CD14-positive monocyte (primary cell): Measurements from ENCODE around the gene SIPA1L3. TPM values are rescaled to one million over a fixed set of nuclear protein-coding genes. Genes with fewer than 3 reads are reported as not detected.
A peak's percentile ranks its signal among the peaks of the same experiment; 100 is the strongest.

Experiments used
- DNase-seq, 3 donors: peaks; one replicate each; pipeline ENCODE4 v3.0.0-alpha.2; 2011 to 2022
- H2AFZ ChIP-seq: 2 replicates; pipeline ENCODE4 v1.6.0; 2012; ENCODE audit warnings: mild to moderate bottlenecking, low read depth, low read length, inconsistent platforms; ENCODE audit not compliant: insufficient read depth, poor library complexity, severe bottlenecking
- H3K27ac ChIP-seq, 2 donors: 1 replicate in 1 of 2; 2 replicates in 1 of 2; pipeline ENCODE4 v1.5.1; 2012 to 2013; ENCODE audit warnings: low read length in 2 of 2, control low read depth in 1 of 2, inconsistent platforms in 1 of 2, low read depth in 1 of 2, mild to moderate bottlenecking in 1 of 2
- H3K27me3 ChIP-seq, 2 donors: one replicate each; pipeline versions ENCODE4 v1.6.0 to v1.6.1; 2011 to 2013; ENCODE audit warnings: low read length in 2 of 2; ENCODE audit not compliant: control insufficient read depth in 2 of 2, insufficient read depth in 2 of 2
- H3K36me3 ChIP-seq, 2 donors: replicated peaks in 1 of 2; 1 replicate in 1 of 2; 2 replicates in 1 of 2; pipeline versions ENCODE4 v1.5.1 to v1.6.1; 2012 to 2013; ENCODE audit warnings: low read length in 2 of 2, control low read depth in 1 of 2, inconsistent platforms in 1 of 2, mild to moderate bottlenecking in 1 of 2; ENCODE audit not compliant: insufficient read depth in 2 of 2, control insufficient read depth in 1 of 2
- H3K4me1 ChIP-seq, 2 donors: 1 replicate in 1 of 2; 2 replicates in 1 of 2; pipeline versions ENCODE4 v1.5.1 to v1.6.1; 2012 to 2013; ENCODE audit warnings: low read length in 2 of 2, control low read depth in 1 of 2, inconsistent platforms in 1 of 2, mild to moderate bottlenecking in 1 of 2, moderate library complexity in 1 of 2; ENCODE audit not compliant: insufficient read depth in 2 of 2, control insufficient read depth in 1 of 2
- H3K4me2 ChIP-seq: replicated peaks from 2 replicates; pipeline ENCODE3; 2012; ENCODE audit warnings: low read length, moderate library complexity, mild to moderate bottlenecking; ENCODE audit not compliant: poor library complexity, severe bottlenecking; ENCODE audit errors: extremely low read depth
- H3K4me3 ChIP-seq, 3 experiments: fragments of 200-600 bp in 1 of 3; sonication (generic) in 1 of 3; replicated peaks in 1 of 3; 1 replicate in 2 of 3; 2 replicates in 1 of 3; pipeline ENCODE4 v1.5.1; 2011 to 2013; ENCODE audit warnings: low read length in 3 of 3, mild to moderate bottlenecking in 3 of 3, control low read depth in 2 of 3, low read depth in 2 of 3, inconsistent platforms in 1 of 3, moderate library complexity in 1 of 3
- H3K79me2 ChIP-seq: 2 replicates; pipeline ENCODE4 v1.6.0; 2012; ENCODE audit warnings: mild to moderate bottlenecking, control low read depth, inconsistent platforms, low read length, moderate library complexity; ENCODE audit not compliant: insufficient read depth
- H3K9ac ChIP-seq: 2 replicates; pipeline ENCODE4 v1.6.0; 2017; ENCODE audit warnings: low read length, mild to moderate bottlenecking; ENCODE audit not compliant: insufficient read depth, poor library complexity, severe bottlenecking
- H3K9me3 ChIP-seq, 2 donors: replicated peaks in 1 of 2; 1 replicate in 1 of 2; 2 replicates in 1 of 2; pipeline versions ENCODE4 v1.5.1 to v1.6.1; 2012 to 2013; ENCODE audit warnings: low read length in 2 of 2, control low read depth in 1 of 2; ENCODE audit not compliant: control insufficient read depth in 1 of 2, insufficient read depth in 1 of 2
- H4K20me1 ChIP-seq: 2 replicates; pipeline ENCODE4 v1.6.0; 2012; ENCODE audit warnings: mild to moderate bottlenecking, low read length, control low read depth, moderate library complexity; ENCODE audit not compliant: insufficient read depth
- H3K27ac Mint-ChIP-seq, 7 donors: one replicate each; pipeline ENCODE4 v1.8.0; 2020; ENCODE audit warnings: mild to moderate bottlenecking in 7 of 7, mixed read lengths in 7 of 7, moderate library complexity in 6 of 7, inconsistent platforms in 2 of 7
- H3K27me3 Mint-ChIP-seq, 3 donors: one replicate each; pipeline ENCODE4 v1.8.0; 2021 to 2022; ENCODE audit warnings: low read depth in 3 of 3, mild to moderate bottlenecking in 3 of 3, mixed read lengths in 3 of 3, moderate library complexity in 3 of 3, inconsistent platforms in 1 of 3
- H3K36me3 Mint-ChIP-seq, 2 donors: one replicate each; pipeline ENCODE4 v1.8.0; 2020; ENCODE audit warnings: mixed read lengths in 2 of 2, inconsistent platforms in 1 of 2, mild to moderate bottlenecking in 1 of 2
- H3K4me1 Mint-ChIP-seq: one replicate; pipeline ENCODE4 v1.8.0; 2020; ENCODE audit warnings: mild to moderate bottlenecking, mixed read lengths
- H3K4me3 Mint-ChIP-seq, 2 donors: one replicate each; pipeline ENCODE4 v1.8.0; 2020; ENCODE audit warnings: mild to moderate bottlenecking in 2 of 2, mixed read lengths in 2 of 2, moderate library complexity in 1 of 2
- H3K9me3 Mint-ChIP-seq, 7 donors: one replicate each; pipeline ENCODE4 v1.8.0; 2020 to 2022; ENCODE audit warnings: mixed read lengths in 7 of 7, mild to moderate bottlenecking in 6 of 7, moderate library complexity in 6 of 7, inconsistent platforms in 2 of 7
- CTCF ChIP-seq: fragments of 200-600 bp; IDR thresholded peaks from one replicate; pipeline ENCODE4 v1.8.0; 2022; ENCODE audit warnings: antibody characterized with exemption, mild to moderate bottlenecking
- WGBS: methylation state at CpG from one replicate; pipeline ENCODE4 v1.1.5; 2013; ENCODE audit warnings: missing lambda C conversion rate; ENCODE audit not compliant: insufficient coverage; 5-methylcytosine and 5-hydroxymethylcytosine counted together
- intact Hi-C, 2 donors: fragments of 100-400 bp; cut with micrococcal nuclease; formaldehyde crosslinking; loops; one replicate each; pipeline versions ENCODE4 v1.15.0 to v1.15.1; 2023
- polyA plus RNA-seq, 3 donors: library from polyadenylated mRNA; depleted of rRNA in 1 of 3; unstranded in 2 of 3; stranded (reverse) in 1 of 3; fragments of 300-500 nt in 2 of 3; fragments of >200 nt in 1 of 3; fragmentation: Illumina TruSeq in 2 of 3; gene quantifications; 1 replicate in 2 of 3; 2 replicates in 1 of 3; pipeline ENCODE4 v1.2.3, GENCODE V29; 2012 to 2021

The SIPA1L3 gene
- polyA plus RNA-seq, 3 donors, result 0.55 to 4.5 (median 0.99) TPM

- Histone ChIP-seq H3K36me3 (no peaks in the 10 kb centered on the region), H3K4me2 (peak overlapping the region; percentile 87), H3K27ac (peak overlapping the region; percentile 0 to 70), H3K79me2 (no peaks in the 10 kb centered on the region), H3K4me1 (peaks cover 22 to 33% of the 10 kb centered on the region in 2 donors), H3K27me3 (no peaks in the 10 kb centered on the region), H3K4me3 (peak overlapping the region; percentile 34 to 77 (median 65)), H3K9ac (peak overlapping the region; percentile 50), H3K9me3 (no peaks in the 10 kb centered on the region), H4K20me1 (peaks cover 16% of the 10 kb centered on the region), H2AFZ (peak overlapping the region; percentile 79)
- Mint-ChIP-seq H3K9me3 (no peaks in the 10 kb centered on the region), H3K4me1 (peaks cover 14% of the 10 kb centered on the region), H3K27me3 (peaks cover 0 to 6% (median 3%) of the 10 kb centered on the region in 3 donors), H3K27ac (no peak overlapping the region), H3K36me3 (peaks cover 0 to 5% of the 10 kb centered on the region in 2 donors), H3K4me3 (no peak overlapping the region)
- no peak for TF ChIP-seq CTCF
- WGBS, result 67% methylated on average over 7 of the region's 15 CpGs
- DNase-seq, result peak; percentile 73 to 89 (median 88)
- intact Hi-C loops, result loop anchor here in 1 of 2 donors (5.0 kb wide), 1 partner anchor 43 kb away; no protein-coding TSS in a partner anchor
Observed at GRCh38 chr19:38004521-38005223, 97.7 kb downstream of the SIPA1L3 start.

GRCh38 chr19:38005224-38005614 lies 98.2 kb downstream of the SIPA1L3 start:
- H3K27me3 Mint-ChIP-seq, result peaks cover 0 to 6% (median 3%) of the 10 kb centered on the region in 3 donors
- H4K20me1 ChIP-seq, result peaks cover 16% of the 10 kb centered on the region
- no peaks in the 10 kb centered on the region for H3K9me3 ChIP-seq
- H2AFZ ChIP-seq, result peak overlapping the region; percentile 79
- no peaks in the 10 kb centered on the region for H3K36me3 ChIP-seq
- WGBS, result 84% methylated on average over 6 of the region's 8 CpGs
- no peak overlapping the region for H3K4me3 ChIP-seq
- no peaks in the 10 kb centered on the region for H3K27me3 ChIP-seq
- no peak for DNase-seq
- peaks cover 0 to 8% of the 10 kb centered on the region in 2 donors for H3K36me3 Mint-ChIP-seq
- peaks cover 22 to 27% of the 10 kb centered on the region in 2 donors for H3K4me1 ChIP-seq
- H3K9ac ChIP-seq, result no peak overlapping the region
- intact Hi-C loops, result no loop called here
- no peaks in the 10 kb centered on the region for H3K79me2 ChIP-seq
- peaks cover 11% of the 10 kb centered on the region for H3K4me1 Mint-ChIP-seq
- no peak for TF ChIP-seq CTCF
- H3K27ac ChIP-seq, result no peak overlapping the region
- peak overlapping the region in 1 of 7 donors; percentile 76 for H3K27ac Mint-ChIP-seq
- H3K4me2 ChIP-seq, result no peak overlapping the region
- H3K4me3 Mint-ChIP-seq, result no peak overlapping the region
- H3K9me3 Mint-ChIP-seq, result no peaks in the 10 kb centered on the region
